ENCODE data around the gene NCAM2. TPM values are rescaled to one million over a fixed set of nuclear protein-coding genes. Genes with fewer than 3 reads are reported as not detected.

Gene NCAM2
- total and polyA plus RNA-seq, 2 donors (not counting 3 experiments of a cell fraction or from before 2014, with no cell fraction given), result 0.11 to 0.27 TPM

DNA sequence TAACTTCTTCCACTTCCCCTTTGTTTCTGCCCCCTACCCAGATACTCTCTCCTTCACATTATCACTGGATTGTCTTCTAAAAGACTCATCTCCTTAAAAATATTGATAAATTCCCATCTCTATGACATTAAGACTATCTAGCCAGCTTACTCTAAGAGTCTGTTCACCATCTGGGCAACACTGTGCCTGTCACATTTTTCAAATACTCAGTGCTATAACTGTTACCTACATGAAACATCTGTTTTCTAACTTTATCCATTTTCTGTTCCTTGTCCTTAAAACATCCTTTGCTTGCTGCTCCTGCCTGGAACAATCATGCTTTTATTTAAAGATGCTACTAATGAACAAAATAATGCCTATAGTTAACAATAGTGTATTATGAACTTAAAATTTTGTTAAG lies 81.4 kb downstream of the NCAM2 start:
- no peak for FAIRE-seq
- BruUV-seq (replicated peaks), result no TSS peak

More for the DNA sequence above, 81.4 kb downstream of the NCAM2 start:
- H3K4me3 ChIP-seq (replicated peaks in 1 of 3; ENCODE audit: insufficient read depth in 1 of 3, low read depth in 1 of 3, low read length in 3 of 3), result no peak overlapping the region
- POLR2A ChIA-PET, result no interaction called here
- DNase-seq (ENCODE audit: low read depth, low spot score), result no peak
- H3K9me1 ChIP-seq (replicated peaks; ENCODE audit: control insufficient read depth, extremely low read depth, insufficient read depth, low read length), result no peaks in the 10 kb centered on the region
- TF ChIP-seq, protein P1, sequence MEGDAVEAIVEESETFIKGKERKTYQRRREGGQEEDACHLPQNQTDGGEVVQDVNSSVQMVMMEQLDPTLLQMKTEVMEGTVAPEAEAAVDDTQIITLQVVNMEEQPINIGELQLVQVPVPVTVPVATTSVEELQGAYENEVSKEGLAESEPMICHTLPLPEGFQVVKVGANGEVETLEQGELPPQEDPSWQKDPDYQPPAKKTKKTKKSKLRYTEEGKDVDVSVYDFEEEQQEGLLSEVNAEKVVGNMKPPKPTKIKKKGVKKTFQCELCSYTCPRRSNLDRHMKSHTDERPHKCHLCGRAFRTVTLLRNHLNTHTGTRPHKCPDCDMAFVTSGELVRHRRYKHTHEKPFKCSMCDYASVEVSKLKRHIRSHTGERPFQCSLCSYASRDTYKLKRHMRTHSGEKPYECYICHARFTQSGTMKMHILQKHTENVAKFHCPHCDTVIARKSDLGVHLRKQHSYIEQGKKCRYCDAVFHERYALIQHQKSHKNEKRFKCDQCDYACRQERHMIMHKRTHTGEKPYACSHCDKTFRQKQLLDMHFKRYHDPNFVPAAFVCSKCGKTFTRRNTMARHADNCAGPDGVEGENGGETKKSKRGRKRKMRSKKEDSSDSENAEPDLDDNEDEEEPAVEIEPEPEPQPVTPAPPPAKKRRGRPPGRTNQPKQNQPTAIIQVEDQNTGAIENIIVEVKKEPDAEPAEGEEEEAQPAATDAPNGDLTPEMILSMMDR (IDR thresholded peaks at IDR 0.05; ENCODE audit: extremely low read depth in 1 of 2, insufficient read depth in 1 of 2, low read depth in 1 of 2, low read length in 2 of 2), result no peak
- TF ChIP-seq POLR2AphosphoS5 (IDR thresholded peaks at IDR 0.05; ENCODE audit: insufficient read depth, low read depth, low read length) (no peak), EZH2 (IDR thresholded peaks at IDR 0.05; ENCODE audit: borderline replicate concordance, low read depth, low read length, severe bottlenecking) (no peak), POLR2A (IDR thresholded peaks at IDR 0.05; ENCODE audit: low read depth, low read length) (no peak), JUN (IDR thresholded peaks at IDR 0.05; ENCODE audit: borderline replicate concordance, insufficient read depth, insufficient read length, low read depth) (no peak), MYC (IDR thresholded peaks at IDR 0.05; ENCODE audit: low read depth, low read length) (no peak), GATA2 (IDR thresholded peaks at IDR 0.05; ENCODE audit: insufficient read depth, insufficient read length, low read depth, low read length) (no peak), FOS (IDR thresholded peaks at IDR 0.05; ENCODE audit: borderline replicate concordance, insufficient read depth, low read length) (no peak)
- TF ChIP-seq, protein P2, sequence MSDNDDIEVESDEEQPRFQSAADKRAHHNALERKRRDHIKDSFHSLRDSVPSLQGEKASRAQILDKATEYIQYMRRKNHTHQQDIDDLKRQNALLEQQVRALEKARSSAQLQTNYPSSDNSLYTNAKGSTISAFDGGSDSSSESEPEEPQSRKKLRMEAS (IDR thresholded peaks at IDR 0.05; ENCODE audit: insufficient read depth, insufficient read length), result no peak
- no peaks in the 10 kb centered on the region for H3K27me3 ChIP-seq (ENCODE audit: control insufficient read depth in 2 of 2, insufficient read depth in 2 of 2, low read length in 2 of 2)
- H3K9me3 ChIP-seq (replicated peaks; ENCODE audit: control insufficient read depth, insufficient read depth, low read length), result no peaks in the 10 kb centered on the region
- no peak overlapping the region for H3K27ac ChIP-seq (ENCODE audit: insufficient read depth, low read depth, low read length)
- H3K4me2 ChIP-seq (ENCODE audit: insufficient read depth, low read length), result no peak overlapping the region
- no peak overlapping the region for H2AFZ ChIP-seq (ENCODE audit: low read depth, low read length)
- H4K20me1 ChIP-seq (replicated peaks; ENCODE audit: control insufficient read depth, extremely low read depth, insufficient read depth, low read length), result no peaks in the 10 kb centered on the region
- CTCF ChIA-PET, result no interaction called here
- dilution Hi-C loops (cut with MboI; ENCODE audit: extremely low pct_ligation_motif_present, low sequenced_read_pairs), result no loop called here
- H3K9ac ChIP-seq (replicated peaks; ENCODE audit: extremely low read depth, insufficient read depth, low read length), result no peak overlapping the region
- no peaks in the 10 kb centered on the region for H3K79me2 ChIP-seq (ENCODE audit: control insufficient read depth, insufficient read depth, low read length)
- H3K36me3 ChIP-seq (ENCODE audit: control insufficient read depth in 2 of 2, extremely low read depth in 1 of 2, insufficient read depth in 2 of 2, low read length in 2 of 2), result no peaks in the 10 kb centered on the region
- intact Hi-C loops (cut with micrococcal nuclease), result no loop called here
- no peaks in the 10 kb centered on the region for H3K4me1 ChIP-seq (ENCODE audit: control insufficient read depth, extremely low read depth, insufficient read depth, low read length)
